Head of caudate nucleus (tissue), 42 donors: ENCODE data around the gene DYNC1I1.

Experiments used
- DNase-seq, 42 donors: peaks; one replicate each; pipeline versions ENCODE4 v3.0.0 to v3.0.0-alpha.2; 2020 to 2021; ENCODE audit warnings: mixed read lengths in 7 of 42
- intact Hi-C: fragments of 100-400 bp; cut with DNase I; formaldehyde crosslinking; loops from one replicate; pipeline ENCODE4 v1.15.0; 2022

The DYNC1I1 gene

DNA sequence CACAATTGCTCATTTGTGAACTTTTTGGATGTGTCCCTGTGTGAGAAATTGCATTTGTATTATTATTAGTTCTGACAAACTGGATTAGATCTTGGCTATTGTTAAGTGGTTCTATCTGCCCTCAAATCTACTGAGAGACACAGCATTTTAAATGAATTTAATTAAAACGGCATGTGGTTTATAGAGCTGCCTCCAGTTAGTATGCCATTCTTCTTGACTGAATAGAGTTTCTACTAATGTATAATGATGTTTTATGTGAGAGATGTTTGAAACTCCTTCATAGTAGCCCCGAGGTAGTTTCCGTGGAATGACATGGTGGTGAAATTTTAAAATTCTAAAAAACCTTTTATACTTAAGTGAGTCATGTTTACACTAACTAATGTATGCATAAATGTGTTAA, 110.9 kb downstream of the DYNC1I1 start:
- DNase-seq = no peak
- intact Hi-C loops = no loop called here

- DNase-seq = no peak
- intact Hi-C loops = no loop called here
Observed at GRCh38 chr7:95886501-95887090, 114.2 kb downstream of the DYNC1I1 start.

GRCh38 chr7:95893484-95893883, 121.1 kb downstream of the DYNC1I1 start:
- no peak for DNase-seq
- intact Hi-C loops = no loop called here

- intact Hi-C loops = no loop called here
- no peak for DNase-seq
Observed at GRCh38 chr7:95897557-95898251, 125.3 kb downstream of the DYNC1I1 start.

GRCh38 chr7:95899919-95900513, 127.7 kb downstream of the DYNC1I1 start:
- intact Hi-C loops = no loop called here
- DNase-seq = no peak

DNA sequence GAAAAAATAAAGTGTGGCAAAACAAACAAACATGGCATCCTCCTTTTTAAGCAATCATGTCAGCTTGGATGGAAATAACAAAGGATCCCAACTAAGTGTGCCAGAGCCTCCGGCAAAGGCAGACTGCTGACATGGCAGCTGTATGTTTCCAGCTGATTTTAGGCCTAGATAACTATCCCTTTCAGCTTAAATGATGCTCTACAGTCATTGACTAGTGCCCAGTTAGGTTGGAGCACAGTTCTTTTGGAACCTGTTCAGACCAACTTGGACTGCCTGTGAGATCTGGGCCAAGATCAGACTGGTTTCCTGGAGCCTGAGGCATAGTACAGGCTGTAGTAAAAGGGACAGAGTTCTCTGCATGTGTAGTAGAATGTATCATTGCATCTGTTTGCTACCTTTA, 128.7 kb downstream of the DYNC1I1 start:
- intact Hi-C loops = no loop called here
- DNase-seq = no peak

DNA sequence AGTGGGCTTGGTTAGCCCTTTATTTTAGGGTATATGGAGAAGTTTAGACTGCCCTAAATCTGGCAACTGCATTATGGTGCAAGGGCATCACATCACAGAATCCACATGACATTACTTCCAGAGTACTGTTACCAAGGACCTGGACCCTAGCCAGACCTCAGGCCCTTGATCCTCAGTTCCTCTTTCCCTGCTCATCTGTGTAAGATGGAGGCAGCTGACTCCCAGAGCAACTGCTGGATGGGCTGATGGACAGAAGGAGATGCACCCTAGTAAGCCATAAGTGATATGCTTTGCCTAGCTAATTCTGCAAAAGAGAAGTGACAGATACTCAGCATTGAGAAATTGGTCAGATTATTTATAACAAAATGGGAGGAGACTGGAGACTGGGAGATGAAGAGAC, 131.7 kb downstream of the DYNC1I1 start:
- DNase-seq = peak in 8 of 42 donors; percentile 7 to 34 (median 21)
- intact Hi-C loops = no loop called here

GRCh38 chr7:95905167-95905566, 132.8 kb downstream of the DYNC1I1 start:
- intact Hi-C loops = no loop called here
- DNase-seq = no peak

GRCh38 chr7:95906851-95907250, 134.5 kb downstream of the DYNC1I1 start:
- intact Hi-C loops = no loop called here
- no peak for DNase-seq

DNA sequence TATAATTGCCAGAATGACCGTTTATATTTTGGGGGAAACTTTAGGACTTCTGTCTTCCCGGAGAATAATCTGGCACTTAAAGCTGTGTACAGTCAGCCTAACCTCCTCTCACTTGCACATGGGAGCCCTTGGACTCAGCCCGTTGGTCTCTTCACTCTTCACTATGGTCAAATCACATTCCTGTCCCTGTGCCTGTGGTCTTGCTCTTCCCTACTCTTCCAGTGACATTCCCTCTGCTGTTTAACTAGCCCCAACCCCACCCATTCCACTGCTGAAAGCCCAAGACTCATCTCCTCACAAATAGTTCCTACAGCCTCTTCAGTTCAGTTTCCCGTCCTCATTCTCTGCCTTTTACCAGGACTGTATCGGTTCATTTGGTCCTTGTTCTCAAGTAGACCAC, 135.0 kb downstream of the DYNC1I1 start:
- no peak for DNase-seq
- intact Hi-C loops = no loop called here

- intact Hi-C loops = no loop called here
- no peak for DNase-seq
Observed at GRCh38 chr7:95908499-95908898, 136.1 kb downstream of the DYNC1I1 start.

GRCh38 chr7:95910341-95910740, 138.0 kb downstream of the DYNC1I1 start:
- no peak for DNase-seq
- intact Hi-C loops = no loop called here

DNA sequence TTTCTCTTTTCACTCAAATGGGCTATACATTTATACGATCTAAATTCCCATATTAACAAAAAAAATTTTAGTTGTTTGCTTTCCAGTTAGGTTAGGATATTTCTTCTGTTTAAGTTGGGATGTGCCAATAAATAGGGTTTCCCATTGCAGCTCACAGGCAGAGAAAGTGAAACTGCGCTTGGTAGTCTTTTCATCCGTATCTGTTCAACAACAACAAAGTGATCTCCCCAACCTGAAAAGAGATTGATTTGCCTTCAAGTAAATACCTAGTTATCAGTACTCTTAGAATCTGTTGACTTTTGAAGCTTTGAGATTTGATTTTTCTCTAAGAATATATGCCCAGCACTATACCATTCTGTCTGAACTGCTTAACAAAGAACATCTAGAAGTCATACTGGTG, 143.4 kb downstream of the DYNC1I1 start:
- no peak for DNase-seq
- intact Hi-C loops = loop anchor here (5.0 kb wide), 1 partner anchor 1112 kb away; no protein-coding TSS in a partner anchor

DNA sequence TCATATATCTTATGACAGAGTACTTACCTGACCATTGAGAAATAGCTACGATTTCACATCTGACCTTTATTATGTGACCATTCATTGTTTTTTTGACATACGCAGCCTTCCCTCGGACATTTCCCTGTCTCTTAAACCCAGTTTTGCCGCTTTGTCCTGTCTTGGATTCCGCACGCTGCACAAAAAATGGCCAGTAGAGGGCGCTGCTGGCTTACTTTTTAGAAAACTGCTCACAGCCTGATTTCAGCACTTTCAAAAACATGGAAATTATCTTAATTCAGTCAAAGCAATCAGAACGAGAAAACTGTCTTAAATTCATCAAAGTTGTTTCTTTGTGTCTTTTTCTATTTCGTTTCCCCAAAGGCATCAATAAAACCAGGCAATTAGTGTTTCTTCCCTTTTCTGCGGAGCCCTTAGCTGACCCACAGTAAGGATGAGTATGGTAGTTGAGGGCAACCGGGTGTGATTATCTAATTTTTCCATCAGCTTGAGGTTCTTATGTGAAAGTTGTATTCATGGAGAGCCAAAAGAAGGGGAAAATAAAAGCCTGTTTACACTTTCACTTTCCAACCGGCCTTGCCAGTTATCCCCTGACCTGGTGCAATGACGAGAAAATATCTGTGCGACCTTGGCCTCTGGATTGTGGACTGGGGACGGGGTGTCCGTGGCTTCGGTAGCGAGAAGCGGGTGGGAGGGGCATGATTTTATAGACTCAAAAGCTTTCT, 144.4 kb downstream of the DYNC1I1 start:
- DNase-seq = peak; percentile 41 to 97 (median 89)
- intact Hi-C loops = loop anchor here (5.0 kb wide), 1 partner anchor 1111 kb away; no protein-coding TSS in a partner anchor

DNA sequence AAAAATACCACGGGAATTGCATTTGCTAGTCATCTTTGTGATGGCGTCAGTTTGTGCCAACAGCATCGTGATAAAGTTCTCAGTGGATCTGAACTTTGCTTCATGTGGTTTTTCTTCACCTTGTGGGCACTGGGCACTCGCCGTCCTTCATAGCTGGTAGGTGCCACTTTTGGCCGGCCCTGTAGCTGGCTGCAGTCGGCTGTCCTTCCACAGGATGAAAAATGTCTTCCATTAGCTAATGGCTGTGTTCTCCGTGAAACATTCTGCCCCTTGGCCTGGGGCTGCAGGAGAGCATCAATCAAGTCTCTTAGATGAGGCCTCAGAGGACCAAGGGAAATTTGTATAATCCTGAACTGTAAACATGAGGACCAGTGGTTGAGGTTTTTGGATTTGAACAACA, 145.3 kb downstream of the DYNC1I1 start:
- intact Hi-C loops = loop anchor here (5.0 kb wide), 1 partner anchor 1110 kb away; no protein-coding TSS in a partner anchor
- DNase-seq = no peak

DNA sequence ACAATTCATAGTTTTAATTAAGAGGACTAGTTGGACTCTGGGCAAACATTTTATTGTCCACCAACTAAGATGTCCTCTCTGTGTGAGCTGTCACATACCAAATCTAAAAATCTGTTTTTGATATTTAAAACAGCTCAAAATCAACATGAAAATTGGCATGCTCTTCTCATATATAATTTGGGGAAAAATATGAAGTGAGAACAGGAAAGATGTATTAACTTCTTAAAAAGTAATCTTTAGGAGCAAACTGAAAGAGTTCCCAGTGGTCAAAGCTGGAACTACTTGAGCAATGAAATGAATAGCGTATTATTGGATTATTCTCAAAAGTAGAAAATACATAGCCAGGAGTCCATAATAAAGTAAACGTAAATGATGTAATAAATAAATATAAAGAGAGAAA, 147.2 kb downstream of the DYNC1I1 start:
- no peak for DNase-seq
- intact Hi-C loops = loop anchor here (5.0 kb wide), 1 partner anchor 1108 kb away; no protein-coding TSS in a partner anchor

DNA sequence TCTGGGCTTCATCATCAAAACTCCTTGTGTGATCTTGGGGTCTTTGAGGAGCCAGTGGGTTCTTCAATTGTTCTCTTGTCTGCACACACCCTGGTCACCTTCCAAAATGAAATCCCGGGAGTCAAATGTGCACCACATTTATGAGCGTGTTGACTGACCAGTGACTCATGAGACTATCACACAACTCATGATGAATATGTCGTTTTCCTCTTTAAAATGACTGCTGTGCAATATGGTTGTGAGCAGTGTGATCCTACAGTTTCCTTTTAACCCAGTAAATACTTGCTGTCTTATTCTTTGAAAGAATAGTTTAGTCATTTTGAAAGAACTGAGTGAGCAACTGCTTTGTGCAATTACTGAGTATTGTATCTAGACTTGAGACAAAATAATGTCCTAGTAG, 149.2 kb downstream of the DYNC1I1 start:
- intact Hi-C loops = no loop called here
- no peak for DNase-seq

- DNase-seq = no peak
- intact Hi-C loops = no loop called here
Observed at GRCh38 chr7:95922191-95922590, 149.8 kb downstream of the DYNC1I1 start.

GRCh38 chr7:95925236-95925635, 152.9 kb downstream of the DYNC1I1 start:
- intact Hi-C loops = no loop called here
- DNase-seq = no peak

DNA sequence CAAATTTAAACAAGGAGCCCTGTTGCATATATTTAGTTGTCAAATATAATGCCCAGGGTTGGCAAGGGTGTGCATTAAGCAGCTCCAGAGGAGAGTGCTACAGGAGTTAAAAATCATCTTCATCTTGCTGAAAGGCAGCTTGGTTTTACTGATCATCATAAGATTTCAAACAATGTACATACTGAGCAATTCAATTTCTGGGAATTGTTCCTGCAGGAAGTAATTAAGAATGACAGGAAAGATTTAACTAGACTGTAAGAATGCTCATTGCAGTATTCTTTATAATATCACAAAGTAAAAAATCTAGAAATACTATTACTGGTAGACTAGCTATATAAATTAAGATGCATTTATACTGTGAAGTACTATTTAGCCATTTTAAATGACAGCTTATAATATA, 153.6 kb downstream of the DYNC1I1 start:
- DNase-seq = no peak
- intact Hi-C loops = no loop called here
